ENCODE measurements around the gene SLC25A33. TPM values are rescaled to one million over a fixed set of nuclear protein-coding genes. Genes with fewer than 3 reads are reported as not detected.
A peak's percentile ranks its signal among the peaks of the same experiment; 100 is the strongest.

Gene SLC25A33
- total and polyA plus RNA-seq, 2 of the 8 experiments (the other 6 are each of a cell fraction or from before 2014, with no cell fraction given) = 7.8 to 12.8 TPM

GRCh38 chr1:9539165-9539828 is at the start of gene SLC25A33 (continued):
- peak; percentile 84 for TF ChIP-seq USF2 (IDR thresholded peaks at IDR 0.05; ENCODE audit: low read length)
- TF ChIP-seq BRCA1 (IDR thresholded peaks at IDR 0.05; ENCODE audit: low read depth, low read length) = 0 out of 2 replicates have a peak, but pooled peaks have one; percentile 14
- peak; percentile 61; the same call in 1 of the 2 replicates for TF ChIP-seq TBP (IDR thresholded peaks at IDR 0.05; ENCODE audit: low read depth, low read length)
- TF ChIP-seq SAP30 (IDR thresholded peaks at IDR 0.05; ENCODE audit: insufficient read depth, insufficient replicate concordance, low read length) = no peak
- TF ChIP-seq CTCF (IDR thresholded peaks at IDR 0.05; ENCODE audit: control extremely low read depth in 1 of 3, insufficient read depth in 1 of 3, low read depth in 1 of 3, low read length in 3 of 3) = no peak
- TF ChIP-seq ASH2L (IDR thresholded peaks at IDR 0.05; ENCODE audit: low read length) = no peak
- TF ChIP-seq KDM4A (IDR thresholded peaks at IDR 0.05; ENCODE audit: low read depth, low read length, severe bottlenecking) = no peak
- TF ChIP-seq GABPA (IDR thresholded peaks at IDR 0.05; ENCODE audit: borderline replicate concordance, insufficient read depth, low read length) = no peak
- TF ChIP-seq SP2 (IDR thresholded peaks at IDR 0.05; ENCODE audit: low read length) = no peak
- no peak for TF ChIP-seq SRF (IDR thresholded peaks at IDR 0.05; ENCODE audit: low read depth, low read length)

All from H1 (cell line).